Measurements from ENCODE around the gene NCOA5. TPM values are rescaled to one million over a fixed set of nuclear protein-coding genes. Genes with fewer than 3 reads are reported as not detected.
A peak's percentile ranks its signal among the peaks of the same experiment; 100 is the strongest.

NCOA5 gene
- total RNA-seq, 1 donor from 2014 or later = 26.2 TPM

GRCh38 chr20:46031701-46032254 is 58.0 kb downstream of the NCOA5 start:
- TF ChIP-seq CTCF (IDR thresholded peaks at IDR 0.05) = no peak
- DNase-seq (ENCODE audit: low spot score) = no peak
- H3K27me3 Mint-ChIP-seq (ENCODE audit: low read depth) = peaks cover 68% of the 10 kb centered on the region
- H3K4me1 Mint-ChIP-seq (ENCODE audit: low read depth) = no peaks in the 10 kb centered on the region
- no peaks in the 10 kb centered on the region for H3K36me3 Mint-ChIP-seq (ENCODE audit: low read depth)
- no peak overlapping the region for H3K27ac Mint-ChIP-seq (ENCODE audit: unreplicated experiment)
- H3K9me3 Mint-ChIP-seq (ENCODE audit: low read depth) = no peaks in the 10 kb centered on the region
- peak overlapping the region; percentile 47 for H3K4me3 Mint-ChIP-seq (ENCODE audit: unreplicated experiment)

DNA sequence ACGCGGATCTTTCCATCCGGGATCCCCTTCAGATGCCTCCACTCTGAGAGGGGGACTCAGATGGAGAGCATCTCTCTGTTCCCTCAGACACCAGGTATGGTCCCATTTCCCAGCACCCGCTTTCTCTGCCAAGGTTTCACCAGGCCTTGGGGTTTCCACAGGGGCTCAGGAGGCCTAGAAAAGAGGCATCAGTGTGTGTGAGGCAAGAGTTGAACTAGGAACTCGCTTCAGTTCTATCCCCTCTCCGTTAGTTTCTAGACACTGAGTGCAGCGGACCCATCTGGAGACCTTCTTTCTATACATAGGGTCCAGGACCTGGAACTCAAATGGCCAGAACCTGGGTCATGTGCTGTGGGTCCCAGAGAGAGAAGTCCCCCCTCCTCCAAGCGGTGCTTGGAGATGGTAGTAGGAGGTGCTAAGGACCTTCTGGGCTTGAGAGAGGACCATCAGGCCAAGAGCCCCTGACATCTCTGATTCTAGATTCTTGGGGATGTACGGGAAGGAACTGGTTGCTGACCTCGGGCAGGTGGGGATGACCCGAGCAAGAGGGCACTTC is 58.7 kb downstream of the NCOA5 start:
- Mint-ChIP-seq H3K27me3 (ENCODE audit: low read depth) (peaks cover 62% of the 10 kb centered on the region), H3K27ac (ENCODE audit: unreplicated experiment) (no peak overlapping the region), H3K4me1 (ENCODE audit: low read depth) (no peaks in the 10 kb centered on the region), H3K9me3 (ENCODE audit: low read depth) (no peaks in the 10 kb centered on the region), H3K36me3 (ENCODE audit: low read depth) (no peaks in the 10 kb centered on the region), H3K4me3 (ENCODE audit: unreplicated experiment) (no peak overlapping the region)
- no peak for TF ChIP-seq CTCF (IDR thresholded peaks at IDR 0.05)
- DNase-seq (ENCODE audit: low spot score) = no peak

DNA sequence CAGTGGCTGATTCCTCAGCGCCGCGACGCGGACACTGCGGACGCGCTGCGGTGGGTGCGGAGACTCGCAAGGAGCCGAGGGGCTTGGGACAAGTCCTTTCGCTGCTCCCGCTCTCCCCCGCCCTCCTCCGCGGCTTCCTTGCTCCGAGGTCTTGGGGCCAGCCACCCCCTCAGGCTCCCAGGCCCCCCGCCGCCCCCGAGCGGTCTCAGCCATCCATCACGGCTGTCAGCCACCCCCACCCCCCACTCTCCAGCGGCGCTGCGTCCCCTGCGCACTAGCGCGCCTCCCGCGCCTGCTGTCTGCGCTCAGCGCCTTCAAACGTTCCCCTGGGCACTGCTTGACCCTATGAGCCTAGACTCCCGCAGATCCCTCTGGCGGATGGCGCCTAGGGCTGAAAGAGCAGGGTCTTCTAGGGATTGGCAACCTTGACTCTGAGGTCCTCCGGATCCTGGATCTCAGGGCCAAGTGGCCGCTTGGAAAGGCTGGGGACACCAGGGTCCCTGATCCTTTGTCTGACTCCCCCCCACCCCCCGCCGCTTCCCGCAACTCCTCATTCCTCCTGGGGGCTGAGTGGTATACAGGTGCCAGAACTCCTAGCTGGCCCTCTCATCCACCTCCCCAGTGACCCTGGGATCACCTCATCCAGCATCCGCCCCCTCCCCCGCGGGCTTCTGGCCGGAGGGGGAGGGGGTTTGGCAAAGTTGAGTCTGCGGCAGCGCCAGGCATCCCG is 59.3 kb downstream of the NCOA5 start:
- H3K4me1 Mint-ChIP-seq (ENCODE audit: low read depth) = no peaks in the 10 kb centered on the region
- H3K27ac Mint-ChIP-seq (ENCODE audit: unreplicated experiment) = no peak overlapping the region
- no peak for TF ChIP-seq CTCF (IDR thresholded peaks at IDR 0.05)
- H3K36me3 Mint-ChIP-seq (ENCODE audit: low read depth) = no peaks in the 10 kb centered on the region
- no peaks in the 10 kb centered on the region for H3K9me3 Mint-ChIP-seq (ENCODE audit: low read depth)
- no peak for DNase-seq (ENCODE audit: low spot score)
- no peak overlapping the region for H3K4me3 Mint-ChIP-seq (ENCODE audit: unreplicated experiment)
- H3K27me3 Mint-ChIP-seq (ENCODE audit: low read depth) = peaks cover 61% of the 10 kb centered on the region

- Mint-ChIP-seq H3K27ac (ENCODE audit: unreplicated experiment) (no peak within 1 kb of the TSS), H3K27me3 (ENCODE audit: low read depth) (peaks cover 64% of the 10 kb centered on the region), H3K36me3 (ENCODE audit: low read depth) (no peaks in the 10 kb centered on the region), H3K4me3 (ENCODE audit: unreplicated experiment) (no peak within 1 kb of the TSS), H3K9me3 (ENCODE audit: low read depth) (no peaks in the 10 kb centered on the region), H3K4me1 (ENCODE audit: low read depth) (no peaks in the 10 kb centered on the region)
- DNase-seq (ENCODE audit: low spot score) = no peak
- TF ChIP-seq CTCF (IDR thresholded peaks at IDR 0.05) = no peak
These were observed 60.9 kb downstream of the NCOA5 start, which contains the start of gene SLC12A5 for GRCh38 chr20:46028772-46029371. TSS of gene SLC12A5 (plus strand) at chr20:46029215. CDS start at chr20:46029345, 130 bp downstream.

GRCh38 chr20:46028110-46028509 is 61.7 kb downstream of the NCOA5 start:
- no peak overlapping the region for H3K27ac Mint-ChIP-seq (ENCODE audit: unreplicated experiment)
- TF ChIP-seq CTCF (IDR thresholded peaks at IDR 0.05) = no peak
- H3K9me3 Mint-ChIP-seq (ENCODE audit: low read depth) = no peaks in the 10 kb centered on the region
- DNase-seq (ENCODE audit: low spot score) = no peak
- peaks cover 64% of the 10 kb centered on the region for H3K27me3 Mint-ChIP-seq (ENCODE audit: low read depth)
- no peaks in the 10 kb centered on the region for H3K4me1 Mint-ChIP-seq (ENCODE audit: low read depth)
- no peak overlapping the region for H3K4me3 Mint-ChIP-seq (ENCODE audit: unreplicated experiment)
- no peaks in the 10 kb centered on the region for H3K36me3 Mint-ChIP-seq (ENCODE audit: low read depth)

Data from chondrocyte (in vitro differentiated cells).